ENCODE results near the gene VPS29. TPM values are rescaled to one million over a fixed set of nuclear protein-coding genes. Genes with fewer than 3 reads are reported as not detected.
"Not testable (repeated sequence)": the region's sequence is repeated elsewhere in the genome, so short reads cannot be mapped to it uniquely, and the experiment has no call there.

VPS29 gene
- total and polyA plus RNA-seq, 5 donors from 2014 or later, result 102 to 239 (median 208) TPM

DNA sequence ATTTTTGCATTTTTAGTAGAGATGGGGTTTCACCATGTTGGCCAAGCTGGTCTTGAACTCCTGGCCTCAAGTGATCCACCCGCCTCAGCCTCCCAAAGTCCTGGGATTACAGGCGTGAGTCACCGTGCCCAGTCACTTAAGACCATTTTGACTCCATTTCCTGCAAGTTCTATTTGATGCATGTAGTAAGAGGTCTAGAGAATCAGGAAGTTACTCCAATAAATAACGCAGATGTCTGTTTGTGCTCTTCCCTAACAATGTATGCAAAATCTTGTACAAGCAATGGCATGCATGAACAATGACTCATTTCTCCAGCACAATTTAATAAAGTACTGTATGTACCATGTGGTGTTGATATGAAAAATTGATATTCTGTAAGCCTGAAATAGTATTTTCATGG is 43.3 kb upstream of the VPS29 start:
- not testable (repeated sequence) for H3K9me3 ChIP-seq (ENCODE audit: control insufficient read depth in 2 of 2, low read length in 2 of 2); H3K27me3 ChIP-seq (ENCODE audit: control insufficient read depth, insufficient read depth, low read length); DNase-seq; H3K27ac ChIP-seq (ENCODE audit: insufficient read depth, low read length, poor library complexity, severe bottlenecking); H3K4me3 ChIP-seq (ENCODE audit: low read depth, low read length); ATAC-seq (ENCODE audit: low read depth in 2 of 2); H3K4me1 ChIP-seq (ENCODE audit: control insufficient read depth, insufficient read depth, low read length, poor library complexity, severe bottlenecking); H3K4me3 Mint-ChIP-seq; H3K27me3 Mint-ChIP-seq; H3K9me3 Mint-ChIP-seq
- Mint-ChIP-seq H3K4me1 (peaks cover 17 to 38% (median 30%) of the 10 kb centered on the region in 4 donors), H3K36me3 (peaks cover 27% of the 10 kb centered on the region), H3K27ac (peak overlapping the region in 1 of 3 donors; percentile 51)
- H3K36me3 ChIP-seq (ENCODE audit: control insufficient read depth, insufficient read depth, low read length), result peaks cover 30% of the 10 kb centered on the region

GRCh38 chr12:110543965-110544364 is 42.1 kb upstream of the VPS29 start:
- no peak overlapping the region for H3K4me3 ChIP-seq (ENCODE audit: low read depth, low read length)
- ATAC-seq (ENCODE audit: low read depth in 2 of 2), result no peak
- H3K27me3 ChIP-seq (ENCODE audit: control insufficient read depth, insufficient read depth, low read length), result no peaks in the 10 kb centered on the region
- no peak overlapping the region for H3K27ac ChIP-seq (ENCODE audit: insufficient read depth, low read length, poor library complexity, severe bottlenecking)
- peaks cover 20 to 37% (median 28%) of the 10 kb centered on the region in 4 donors for H3K4me1 Mint-ChIP-seq
- H3K36me3 Mint-ChIP-seq, result peaks cover 30% of the 10 kb centered on the region
- DNase-seq, result no peak
- H3K36me3 ChIP-seq (ENCODE audit: control insufficient read depth, insufficient read depth, low read length), result peaks cover 28% of the 10 kb centered on the region
- no peaks in the 10 kb centered on the region for H3K9me3 Mint-ChIP-seq
- H3K4me3 Mint-ChIP-seq, result no peak overlapping the region
- H3K27ac Mint-ChIP-seq, result peak overlapping the region in 2 of 3 donors; percentile 67 to 86
- H3K4me1 ChIP-seq (ENCODE audit: control insufficient read depth, insufficient read depth, low read length, poor library complexity, severe bottlenecking), result no peaks in the 10 kb centered on the region
- H3K9me3 ChIP-seq (ENCODE audit: control insufficient read depth in 2 of 2, low read length in 2 of 2), result no peaks in the 10 kb centered on the region
- no peaks in the 10 kb centered on the region for H3K27me3 Mint-ChIP-seq

DNA sequence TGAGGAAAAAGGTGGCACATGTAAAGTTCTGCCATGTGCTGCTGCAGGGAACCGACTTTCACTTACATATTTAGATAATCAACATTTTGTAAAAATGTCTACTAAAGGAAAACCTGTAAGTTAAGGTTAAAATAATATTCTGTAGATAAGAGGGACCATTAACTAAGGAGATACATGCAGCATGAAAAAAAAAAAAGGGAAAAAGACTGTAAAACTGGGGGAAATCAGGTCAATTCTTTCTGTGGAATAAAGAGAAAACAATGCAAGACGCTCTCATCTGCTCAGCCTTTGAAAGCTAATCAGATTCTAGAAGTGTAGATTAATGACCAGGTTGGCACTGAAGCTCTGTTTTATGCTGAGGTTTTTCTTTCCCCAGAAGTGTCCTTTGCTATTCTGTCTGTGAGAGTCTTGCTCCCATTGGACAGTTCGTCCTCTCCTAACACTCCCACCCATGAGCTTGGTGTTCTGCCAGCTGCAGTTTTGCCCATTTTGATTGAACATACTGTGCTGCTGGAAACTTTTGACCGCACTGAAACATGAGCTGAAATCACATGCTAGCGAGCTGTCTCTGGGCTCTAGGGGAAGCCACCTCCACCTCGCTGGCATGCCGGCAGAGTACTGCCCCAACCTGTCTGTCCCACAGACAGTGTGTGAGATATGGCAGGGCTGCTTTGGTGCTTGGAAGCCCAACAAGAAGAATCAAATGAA is 41.5 kb upstream of the VPS29 start:
- DNase-seq (no peak), ATAC-seq (ENCODE audit: low read depth in 2 of 2) (no peak)
- no peaks in the 10 kb centered on the region for H3K9me3 ChIP-seq (ENCODE audit: control insufficient read depth in 2 of 2, low read length in 2 of 2)
- peak overlapping the region; percentile 60 to 86 (median 67) for H3K27ac Mint-ChIP-seq
- peaks cover 28% of the 10 kb centered on the region for H3K36me3 ChIP-seq (ENCODE audit: control insufficient read depth, insufficient read depth, low read length)
- no peak overlapping the region for H3K27ac ChIP-seq (ENCODE audit: insufficient read depth, low read length, poor library complexity, severe bottlenecking)
- no peaks in the 10 kb centered on the region for H3K9me3 Mint-ChIP-seq
- H3K4me3 Mint-ChIP-seq, result peak overlapping the region in 1 of 4 donors; percentile 22
- peaks cover 28% of the 10 kb centered on the region for H3K36me3 Mint-ChIP-seq
- no peaks in the 10 kb centered on the region for H3K4me1 ChIP-seq (ENCODE audit: control insufficient read depth, insufficient read depth, low read length, poor library complexity, severe bottlenecking)
- peaks cover 20 to 38% (median 28%) of the 10 kb centered on the region in 4 donors for H3K4me1 Mint-ChIP-seq
- no peak overlapping the region for H3K4me3 ChIP-seq (ENCODE audit: low read depth, low read length)
- H3K27me3 ChIP-seq (ENCODE audit: control insufficient read depth, insufficient read depth, low read length), result no peaks in the 10 kb centered on the region
- H3K27me3 Mint-ChIP-seq, result no peaks in the 10 kb centered on the region

GRCh38 chr12:110540048-110540447 is 38.1 kb upstream of the VPS29 start:
- no peak overlapping the region for H3K27ac ChIP-seq (ENCODE audit: insufficient read depth, low read length, poor library complexity, severe bottlenecking)
- no peak for ATAC-seq (ENCODE audit: low read depth in 2 of 2)
- H3K9me3 ChIP-seq (ENCODE audit: control insufficient read depth in 2 of 2, low read length in 2 of 2), result no peaks in the 10 kb centered on the region
- Mint-ChIP-seq H3K27me3 (no peaks in the 10 kb centered on the region), H3K27ac (peak overlapping the region in 1 of 3 donors; percentile 48), H3K4me1 (peaks cover 12 to 23% (median 17%) of the 10 kb centered on the region in 4 donors), H3K4me3 (no peak overlapping the region), H3K36me3 (peaks cover 42% of the 10 kb centered on the region), H3K9me3 (no peaks in the 10 kb centered on the region)
- no peak for DNase-seq
- H3K4me3 ChIP-seq (ENCODE audit: low read depth, low read length), result no peak overlapping the region
- H3K36me3 ChIP-seq (ENCODE audit: control insufficient read depth, insufficient read depth, low read length), result peaks cover 46% of the 10 kb centered on the region
- H3K4me1 ChIP-seq (ENCODE audit: control insufficient read depth, insufficient read depth, low read length, poor library complexity, severe bottlenecking), result no peaks in the 10 kb centered on the region
- no peaks in the 10 kb centered on the region for H3K27me3 ChIP-seq (ENCODE audit: control insufficient read depth, insufficient read depth, low read length)

DNA sequence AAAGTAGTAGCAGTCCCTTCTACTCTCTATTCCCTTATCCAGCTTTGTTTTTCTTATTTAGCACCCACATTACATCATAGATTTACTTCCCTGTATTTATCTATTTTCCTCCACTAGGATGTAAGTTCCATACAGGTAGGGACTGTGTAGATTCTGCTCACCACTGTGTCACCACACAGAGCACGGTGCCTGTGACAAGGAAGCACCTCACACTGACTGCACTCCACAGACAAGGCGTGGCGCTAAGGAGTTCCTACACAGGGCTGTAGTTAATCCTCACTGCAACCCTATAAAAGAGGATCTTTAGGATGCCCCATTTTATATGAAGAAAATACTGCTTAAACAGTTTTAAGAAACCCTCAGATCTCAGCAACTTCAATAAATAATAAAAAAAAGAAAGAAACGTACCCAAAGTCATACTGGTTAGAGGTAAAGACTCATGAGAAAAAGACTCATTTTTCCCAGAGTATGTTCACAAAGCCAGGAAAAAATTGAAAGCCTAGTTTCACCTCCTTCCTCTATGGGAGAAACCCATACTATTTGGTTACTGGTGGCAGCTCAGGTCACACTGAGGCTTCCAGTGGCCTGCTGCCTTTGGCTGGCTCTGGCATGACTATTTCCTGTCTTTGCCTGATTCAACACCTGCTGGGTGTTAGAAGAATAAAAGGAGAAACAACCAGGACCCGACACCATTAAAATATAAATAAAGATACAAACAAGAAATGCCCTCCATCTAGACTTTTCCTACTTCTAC is 37.1 kb upstream of the VPS29 start:
- Histone ChIP-seq H3K9me3 (ENCODE audit: control insufficient read depth in 2 of 2, low read length in 2 of 2) (no peaks in the 10 kb centered on the region), H3K27me3 (ENCODE audit: control insufficient read depth, insufficient read depth, low read length) (no peaks in the 10 kb centered on the region), H3K36me3 (ENCODE audit: control insufficient read depth, insufficient read depth, low read length) (peaks cover 51% of the 10 kb centered on the region), H3K4me1 (ENCODE audit: control insufficient read depth, insufficient read depth, low read length, poor library complexity, severe bottlenecking) (no peaks in the 10 kb centered on the region), H3K4me3 (ENCODE audit: low read depth, low read length) (no peak overlapping the region), H3K27ac (ENCODE audit: insufficient read depth, low read length, poor library complexity, severe bottlenecking) (no peak overlapping the region)
- peaks cover 14 to 27% (median 17%) of the 10 kb centered on the region in 4 donors for H3K4me1 Mint-ChIP-seq
- H3K36me3 Mint-ChIP-seq, result peaks cover 42% of the 10 kb centered on the region
- H3K27me3 Mint-ChIP-seq, result no peaks in the 10 kb centered on the region
- ATAC-seq (ENCODE audit: low read depth in 2 of 2) (no peak), DNase-seq (no peak)
- H3K9me3 Mint-ChIP-seq, result no peaks in the 10 kb centered on the region
- H3K27ac Mint-ChIP-seq, result no peak overlapping the region
- H3K4me3 Mint-ChIP-seq, result no peak overlapping the region

DNA sequence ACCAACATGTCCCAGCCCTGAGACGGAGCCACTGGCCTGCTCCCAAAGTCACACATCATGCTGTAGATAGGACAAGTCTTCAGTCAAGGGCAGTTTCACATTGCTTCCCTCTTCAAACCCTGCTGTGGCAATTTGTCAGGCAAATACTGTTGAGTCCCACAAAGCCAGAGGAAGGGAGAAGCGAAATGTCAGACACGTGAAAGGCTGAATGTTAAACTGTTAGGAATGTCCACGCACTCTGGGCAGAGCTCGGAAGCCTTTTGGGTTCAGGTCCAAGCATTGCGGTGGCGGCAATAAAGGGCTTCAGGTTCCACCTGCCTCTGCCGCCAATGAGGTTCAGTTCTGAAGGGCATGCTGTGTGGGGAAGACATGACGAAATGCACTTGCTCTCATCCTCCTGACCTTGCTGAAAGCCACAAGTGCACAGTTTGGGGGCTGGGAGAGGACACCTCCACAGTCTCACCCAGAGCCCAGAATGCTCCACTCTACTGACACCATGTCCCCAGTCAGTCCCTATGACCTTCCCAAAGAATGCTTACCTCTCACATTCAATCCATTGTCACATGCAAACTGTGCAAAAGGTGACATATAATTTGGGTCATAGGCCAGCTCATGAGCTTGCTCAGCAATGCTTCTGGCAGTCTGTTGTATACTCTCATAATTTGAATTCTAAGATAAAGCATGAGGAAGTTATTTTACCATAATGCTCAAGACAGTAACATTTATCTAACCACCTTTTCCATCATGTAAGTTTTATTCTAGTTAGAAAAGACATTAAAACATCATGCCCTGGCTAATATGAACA is 35.9 kb upstream of the VPS29 start:
- peak overlapping the region in 1 of 3 donors; percentile 64 for H3K27ac Mint-ChIP-seq
- Histone ChIP-seq H3K27me3 (ENCODE audit: control insufficient read depth, insufficient read depth, low read length) (no peaks in the 10 kb centered on the region), H3K4me1 (ENCODE audit: control insufficient read depth, insufficient read depth, low read length, poor library complexity, severe bottlenecking) (no peaks in the 10 kb centered on the region), H3K36me3 (ENCODE audit: control insufficient read depth, insufficient read depth, low read length) (peaks cover 55% of the 10 kb centered on the region), H3K27ac (ENCODE audit: insufficient read depth, low read length, poor library complexity, severe bottlenecking) (no peak overlapping the region), H3K4me3 (ENCODE audit: low read depth, low read length) (no peak overlapping the region), H3K9me3 (ENCODE audit: control insufficient read depth in 2 of 2, low read length in 2 of 2) (no peaks in the 10 kb centered on the region)
- ATAC-seq (ENCODE audit: low read depth in 2 of 2) (no peak), DNase-seq (no peak)
- H3K27me3 Mint-ChIP-seq, result no peaks in the 10 kb centered on the region
- no peaks in the 10 kb centered on the region for H3K9me3 Mint-ChIP-seq
- H3K36me3 Mint-ChIP-seq, result peaks cover 40% of the 10 kb centered on the region
- H3K4me1 Mint-ChIP-seq, result peaks cover 9 to 22% (median 11%) of the 10 kb centered on the region in 4 donors
- H3K4me3 Mint-ChIP-seq, result no peak overlapping the region

DNA sequence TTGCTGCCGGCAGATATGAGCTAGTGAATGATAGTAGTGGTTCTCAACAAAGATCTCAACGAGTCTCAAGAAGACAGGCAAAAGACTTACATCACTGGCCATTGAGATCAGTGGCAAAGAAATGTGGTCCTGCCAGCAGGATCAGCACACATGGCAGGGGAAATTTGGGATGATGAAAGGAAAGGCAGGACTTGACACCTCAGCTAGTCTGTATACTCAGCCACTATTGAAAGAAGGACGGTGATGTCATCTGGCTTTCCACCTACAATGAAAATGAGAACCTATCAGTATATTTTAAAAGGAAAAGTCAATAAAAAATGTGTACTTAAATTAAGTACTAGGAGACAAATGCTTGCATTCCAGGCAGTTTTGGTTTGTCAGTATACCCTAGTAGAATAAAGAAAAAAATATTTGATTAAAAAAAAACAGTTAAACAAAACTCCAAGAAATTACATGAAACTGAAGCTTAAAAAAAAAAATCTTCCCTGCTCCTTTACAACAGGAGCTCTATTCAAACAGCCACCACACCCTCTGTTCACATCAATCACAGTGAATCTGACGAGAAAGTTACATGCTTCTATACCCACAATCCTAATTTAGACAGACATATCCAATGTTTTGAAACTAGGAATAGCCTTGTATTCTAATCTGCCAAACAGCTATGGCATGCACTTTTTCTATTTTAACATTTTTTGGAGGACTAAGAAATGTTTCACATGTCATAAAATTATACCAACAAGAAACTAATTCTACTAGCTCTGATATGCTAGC is 35.1 kb upstream of the VPS29 start:
- Histone ChIP-seq H3K4me1 (ENCODE audit: control insufficient read depth, insufficient read depth, low read length, poor library complexity, severe bottlenecking) (no peaks in the 10 kb centered on the region), H3K36me3 (ENCODE audit: control insufficient read depth, insufficient read depth, low read length) (peaks cover 53% of the 10 kb centered on the region), H3K27ac (ENCODE audit: insufficient read depth, low read length, poor library complexity, severe bottlenecking) (no peak overlapping the region), H3K4me3 (ENCODE audit: low read depth, low read length) (no peak overlapping the region), H3K27me3 (ENCODE audit: control insufficient read depth, insufficient read depth, low read length) (no peaks in the 10 kb centered on the region), H3K9me3 (ENCODE audit: control insufficient read depth in 2 of 2, low read length in 2 of 2) (no peaks in the 10 kb centered on the region)
- no peak for ATAC-seq (ENCODE audit: low read depth in 2 of 2)
- H3K27me3 Mint-ChIP-seq, result no peaks in the 10 kb centered on the region
- H3K4me3 Mint-ChIP-seq, result no peak overlapping the region
- no peaks in the 10 kb centered on the region for H3K9me3 Mint-ChIP-seq
- peaks cover 11 to 27% (median 17%) of the 10 kb centered on the region in 4 donors for H3K4me1 Mint-ChIP-seq
- DNase-seq, result no peak
- peak overlapping the region in 1 of 3 donors; percentile 64 for H3K27ac Mint-ChIP-seq
- peaks cover 39% of the 10 kb centered on the region for H3K36me3 Mint-ChIP-seq

All from CD4-positive, CD25-positive, alpha-beta regulatory T cell (primary cell).